ENCODE data around the gene AEBP1. TPM values are rescaled to one million over a fixed set of nuclear protein-coding genes. Genes with fewer than 3 reads are reported as not detected.

The AEBP1 gene
- total RNA-seq, 1 donor from 2014 or later: 422 TPM

DNA sequence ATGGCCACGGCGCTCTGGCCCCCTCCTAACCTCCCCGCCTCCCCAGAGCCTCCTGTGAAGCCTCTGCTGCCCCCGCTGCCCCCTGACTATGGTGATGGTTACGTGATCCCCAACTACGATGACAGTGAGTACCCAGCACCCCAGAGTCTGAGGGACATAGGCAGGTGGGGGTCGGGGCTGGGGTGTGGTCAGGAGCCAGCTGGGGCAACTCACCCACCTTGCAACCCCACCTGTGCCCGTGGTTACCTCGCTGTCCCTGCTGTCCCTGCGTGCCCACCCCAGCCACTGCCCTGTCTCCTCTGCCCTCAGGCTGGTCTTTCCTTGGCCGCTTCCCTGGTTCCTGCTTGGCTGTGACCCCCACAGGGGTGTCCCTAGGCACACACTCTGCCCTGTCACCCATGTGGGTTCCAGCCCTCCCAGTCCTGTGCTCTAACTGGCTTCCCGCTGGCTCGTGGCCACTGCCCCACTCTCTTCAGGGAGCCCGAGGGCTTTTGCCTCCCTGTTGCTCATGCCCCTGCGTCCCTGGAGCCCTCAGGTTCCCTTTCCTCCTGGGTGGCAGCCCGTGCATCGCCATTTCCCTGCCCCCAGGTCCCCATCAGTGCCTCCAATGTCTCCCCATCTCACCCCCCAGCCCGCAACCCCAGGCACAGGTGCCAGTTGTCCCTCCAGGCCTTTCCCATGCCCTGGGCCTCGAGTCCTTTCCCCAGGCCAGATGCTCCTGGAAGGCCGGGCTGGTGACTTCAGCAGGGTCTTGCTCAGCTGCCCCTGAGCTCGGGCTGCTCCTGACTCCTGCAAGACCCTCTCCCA, 4.0 kb downstream of the AEBP1 start:
- no peak for DNase-seq (ENCODE audit: low spot score)
- TF ChIP-seq, protein P1, sequence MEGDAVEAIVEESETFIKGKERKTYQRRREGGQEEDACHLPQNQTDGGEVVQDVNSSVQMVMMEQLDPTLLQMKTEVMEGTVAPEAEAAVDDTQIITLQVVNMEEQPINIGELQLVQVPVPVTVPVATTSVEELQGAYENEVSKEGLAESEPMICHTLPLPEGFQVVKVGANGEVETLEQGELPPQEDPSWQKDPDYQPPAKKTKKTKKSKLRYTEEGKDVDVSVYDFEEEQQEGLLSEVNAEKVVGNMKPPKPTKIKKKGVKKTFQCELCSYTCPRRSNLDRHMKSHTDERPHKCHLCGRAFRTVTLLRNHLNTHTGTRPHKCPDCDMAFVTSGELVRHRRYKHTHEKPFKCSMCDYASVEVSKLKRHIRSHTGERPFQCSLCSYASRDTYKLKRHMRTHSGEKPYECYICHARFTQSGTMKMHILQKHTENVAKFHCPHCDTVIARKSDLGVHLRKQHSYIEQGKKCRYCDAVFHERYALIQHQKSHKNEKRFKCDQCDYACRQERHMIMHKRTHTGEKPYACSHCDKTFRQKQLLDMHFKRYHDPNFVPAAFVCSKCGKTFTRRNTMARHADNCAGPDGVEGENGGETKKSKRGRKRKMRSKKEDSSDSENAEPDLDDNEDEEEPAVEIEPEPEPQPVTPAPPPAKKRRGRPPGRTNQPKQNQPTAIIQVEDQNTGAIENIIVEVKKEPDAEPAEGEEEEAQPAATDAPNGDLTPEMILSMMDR (IDR thresholded peaks at IDR 0.05): no peak
- peak overlapping the region; percentile 66 for H3K27ac Mint-ChIP-seq (ENCODE audit: unreplicated experiment)
- peaks cover 11% of the 10 kb centered on the region for H3K36me3 Mint-ChIP-seq (ENCODE audit: low read depth)
- peaks cover 28% of the 10 kb centered on the region for H3K4me1 Mint-ChIP-seq (ENCODE audit: low read depth)
- no peaks in the 10 kb centered on the region for H3K27me3 Mint-ChIP-seq (ENCODE audit: low read depth)
- no peaks in the 10 kb centered on the region for H3K9me3 Mint-ChIP-seq (ENCODE audit: low read depth)
- peak overlapping the region; percentile 52 for H3K4me3 Mint-ChIP-seq (ENCODE audit: unreplicated experiment)

DNA sequence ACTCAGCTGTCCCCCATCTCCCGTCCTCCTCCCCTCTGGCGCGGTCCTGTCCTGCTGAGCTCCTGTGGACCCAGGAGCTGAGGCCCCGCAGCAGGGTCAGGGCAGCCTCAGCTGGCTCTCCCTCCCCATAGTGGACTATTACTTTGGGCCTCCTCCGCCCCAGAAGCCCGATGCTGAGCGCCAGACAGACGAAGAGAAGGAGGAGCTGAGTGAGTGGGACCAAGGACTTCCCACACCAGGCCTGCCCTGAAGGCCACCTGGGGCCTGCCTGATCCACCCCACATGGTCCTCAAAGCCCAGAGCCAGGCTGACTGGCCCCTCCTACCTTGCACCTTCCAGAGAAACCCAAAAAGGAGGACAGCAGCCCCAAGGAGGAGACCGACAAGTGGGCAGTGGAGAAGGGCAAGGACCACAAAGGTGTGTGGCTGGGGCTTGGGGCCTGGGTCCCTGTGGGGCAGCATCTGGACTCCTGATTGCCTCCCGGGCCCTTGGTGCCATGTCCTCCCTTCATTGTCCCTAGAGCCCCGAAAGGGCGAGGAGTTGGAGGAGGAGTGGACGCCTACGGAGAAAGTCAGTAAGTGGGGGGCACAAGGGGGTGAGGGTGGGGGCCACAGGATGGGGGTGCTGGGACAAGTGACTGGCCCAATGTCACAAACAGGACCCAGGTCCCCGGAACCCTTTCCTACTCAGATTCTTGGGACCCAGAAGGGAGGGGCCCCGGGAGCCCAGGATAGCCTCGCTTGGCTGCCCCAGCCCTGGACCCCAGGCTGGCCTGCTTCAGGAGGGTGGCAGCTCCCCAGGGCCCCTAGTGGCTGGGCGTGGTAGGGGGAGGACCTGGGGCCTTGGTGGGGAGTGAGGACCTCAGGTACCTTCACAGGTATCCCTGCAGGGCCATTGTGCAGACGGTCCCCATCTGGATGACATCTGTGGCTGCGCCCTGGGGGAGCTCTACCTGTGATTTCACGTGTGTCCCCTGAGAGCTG, 4.9 kb downstream of the AEBP1 start:
- Mint-ChIP-seq H3K4me1 (ENCODE audit: low read depth) (peaks cover 23% of the 10 kb centered on the region), H3K36me3 (ENCODE audit: low read depth) (peaks cover 13% of the 10 kb centered on the region), H3K27me3 (ENCODE audit: low read depth) (no peaks in the 10 kb centered on the region), H3K27ac (ENCODE audit: unreplicated experiment) (peak overlapping the region; percentile 66), H3K4me3 (ENCODE audit: unreplicated experiment) (no peak overlapping the region), H3K9me3 (ENCODE audit: low read depth) (no peaks in the 10 kb centered on the region)
- DNase-seq (ENCODE audit: low spot score): no peak
- TF ChIP-seq, protein P1 (IDR thresholded peaks at IDR 0.05): peak; percentile 17

DNA sequence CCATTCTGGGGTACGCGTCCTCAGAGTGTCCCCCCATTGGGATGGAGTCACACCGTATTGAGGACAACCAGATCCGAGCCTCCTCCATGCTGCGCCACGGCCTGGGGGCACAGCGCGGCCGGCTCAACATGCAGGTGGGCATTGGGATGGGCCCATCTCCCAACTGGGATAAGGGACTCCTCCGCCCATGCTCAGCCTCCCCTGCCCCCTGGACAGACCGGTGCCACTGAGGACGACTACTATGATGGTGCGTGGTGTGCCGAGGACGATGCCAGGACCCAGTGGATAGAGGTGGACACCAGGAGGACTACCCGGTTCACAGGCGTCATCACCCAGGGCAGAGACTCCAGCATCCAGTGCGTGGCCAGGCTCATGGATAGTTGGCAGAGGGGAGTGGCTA, 5.8 kb downstream of the AEBP1 start:
- Mint-ChIP-seq H3K4me1 (ENCODE audit: low read depth) (peaks cover 23% of the 10 kb centered on the region), H3K4me3 (ENCODE audit: unreplicated experiment) (no peak overlapping the region), H3K27me3 (ENCODE audit: low read depth) (no peaks in the 10 kb centered on the region), H3K9me3 (ENCODE audit: low read depth) (no peaks in the 10 kb centered on the region), H3K36me3 (ENCODE audit: low read depth) (peaks cover 17% of the 10 kb centered on the region), H3K27ac (ENCODE audit: unreplicated experiment) (no peak overlapping the region)
- TF ChIP-seq, protein P1 (IDR thresholded peaks at IDR 0.05): no peak
- no peak for DNase-seq (ENCODE audit: low spot score)

DNA sequence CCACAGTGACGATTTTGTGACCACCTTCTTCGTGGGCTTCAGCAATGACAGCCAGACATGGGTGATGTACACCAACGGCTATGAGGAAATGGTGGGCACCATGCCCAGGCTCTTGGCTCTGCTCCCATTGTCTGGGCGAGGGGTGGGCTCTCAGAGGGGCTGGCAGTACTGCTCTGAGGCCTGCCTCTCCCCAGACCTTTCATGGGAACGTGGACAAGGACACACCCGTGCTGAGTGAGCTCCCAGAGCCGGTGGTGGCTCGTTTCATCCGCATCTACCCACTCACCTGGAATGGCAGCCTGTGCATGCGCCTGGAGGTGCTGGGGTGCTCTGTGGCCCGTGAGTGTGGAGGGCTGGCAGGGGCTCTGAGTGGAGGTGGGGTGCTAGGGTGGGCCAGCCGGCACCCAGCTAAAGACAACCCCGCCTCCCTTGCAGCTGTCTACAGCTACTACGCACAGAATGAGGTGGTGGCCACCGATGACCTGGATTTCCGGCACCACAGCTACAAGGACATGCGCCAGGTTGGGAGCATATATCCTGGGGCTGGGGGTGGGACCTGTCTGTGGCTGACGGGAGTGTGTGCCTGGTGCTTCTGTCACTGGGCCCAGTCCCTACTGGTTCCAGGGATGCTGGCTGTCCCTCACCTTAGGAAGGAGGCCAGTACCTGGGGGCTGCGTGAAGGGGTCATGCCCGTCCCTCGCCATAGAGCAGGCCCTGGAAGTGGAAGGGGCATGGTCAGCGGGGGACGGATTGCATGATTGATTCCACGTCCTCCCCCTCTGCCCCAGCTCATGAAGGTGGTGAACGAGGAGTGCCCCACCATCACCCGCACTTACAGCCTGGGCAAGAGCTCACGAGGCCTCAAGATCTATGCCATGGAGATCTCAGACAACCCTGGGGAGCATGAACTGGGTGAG, 6.8 kb downstream of the AEBP1 start:
- no peaks in the 10 kb centered on the region for H3K9me3 Mint-ChIP-seq (ENCODE audit: low read depth)
- H3K27me3 Mint-ChIP-seq (ENCODE audit: low read depth): no peaks in the 10 kb centered on the region
- TF ChIP-seq, protein P1 (IDR thresholded peaks at IDR 0.05): no peak
- H3K36me3 Mint-ChIP-seq (ENCODE audit: low read depth): peaks cover 18% of the 10 kb centered on the region
- H3K4me3 Mint-ChIP-seq (ENCODE audit: unreplicated experiment): no peak overlapping the region
- H3K27ac Mint-ChIP-seq (ENCODE audit: unreplicated experiment): peak overlapping the region; percentile 5
- peaks cover 14% of the 10 kb centered on the region for H3K4me1 Mint-ChIP-seq (ENCODE audit: low read depth)
- DNase-seq (ENCODE audit: low spot score): no peak

Data from chondrocyte (in vitro differentiated cells).